Mesodermal cell (in vitro differentiated cells): ENCODE measurements around the gene MTX3. TPM values are rescaled to one million over a fixed set of nuclear protein-coding genes. Genes with fewer than 3 reads are reported as not detected.

Experiments
- H3K27ac ChIP-seq: 2 replicates; pipeline ENCODE4 v1.7.0; 2013; ENCODE audit warnings: mild to moderate bottlenecking, low read depth, low read length, moderate library complexity; ENCODE audit not compliant: severe bottlenecking
- H3K36me3 ChIP-seq: 2 replicates; pipeline ENCODE4 v1.7.1; 2013; ENCODE audit warnings: mild to moderate bottlenecking, low read length, moderate library complexity; ENCODE audit not compliant: control insufficient read depth, insufficient read depth
- H3K4me1 ChIP-seq: one replicate; pipeline ENCODE4 v1.7.1; 2013; ENCODE audit warnings: mild to moderate bottlenecking, low read length; ENCODE audit not compliant: insufficient read depth, control insufficient read depth, poor library complexity, severe bottlenecking
- H3K4me3 ChIP-seq: 2 replicates; pipeline ENCODE4 v1.7.0; 2013; ENCODE audit warnings: low read length, control low read depth, mild to moderate bottlenecking; ENCODE audit not compliant: insufficient read depth, poor library complexity, severe bottlenecking; ENCODE audit errors: extremely low read depth
- H3K9me3 ChIP-seq: 2 replicates; pipeline ENCODE4 v1.7.1; 2013; ENCODE audit warnings: mild to moderate bottlenecking, low read length, moderate library complexity; ENCODE audit not compliant: control insufficient read depth
- WGBS, 2 experiments: methylation state at CpG; one replicate each; pipeline ENCODE4 v1.1.5; 2013; ENCODE audit warnings: missing lambda C conversion rate in 2 of 2; ENCODE audit not compliant: insufficient coverage in 2 of 2; 5-methylcytosine and 5-hydroxymethylcytosine counted together
- polyA plus RNA-seq, 2 experiments: library from polyadenylated mRNA; stranded (reverse); fragments of 50-300 nt; gene quantifications; one replicate each; pipeline ENCODE4 v1.2.3, GENCODE V29; 2013

MTX3 gene, protein sequence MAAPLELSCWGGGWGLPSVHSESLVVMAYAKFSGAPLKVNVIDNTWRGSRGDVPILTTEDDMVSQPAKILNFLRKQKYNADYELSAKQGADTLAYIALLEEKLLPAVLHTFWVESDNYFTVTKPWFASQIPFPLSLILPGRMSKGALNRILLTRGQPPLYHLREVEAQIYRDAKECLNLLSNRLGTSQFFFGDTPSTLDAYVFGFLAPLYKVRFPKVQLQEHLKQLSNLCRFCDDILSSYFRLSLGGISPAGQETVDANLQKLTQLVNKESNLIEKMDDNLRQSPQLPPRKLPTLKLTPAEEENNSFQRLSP
- polyA plus RNA-seq (2013, experiment 1 of 2): 13.1 TPM
- polyA plus RNA-seq (2013, experiment 2 of 2): 12.5 TPM

DNA sequence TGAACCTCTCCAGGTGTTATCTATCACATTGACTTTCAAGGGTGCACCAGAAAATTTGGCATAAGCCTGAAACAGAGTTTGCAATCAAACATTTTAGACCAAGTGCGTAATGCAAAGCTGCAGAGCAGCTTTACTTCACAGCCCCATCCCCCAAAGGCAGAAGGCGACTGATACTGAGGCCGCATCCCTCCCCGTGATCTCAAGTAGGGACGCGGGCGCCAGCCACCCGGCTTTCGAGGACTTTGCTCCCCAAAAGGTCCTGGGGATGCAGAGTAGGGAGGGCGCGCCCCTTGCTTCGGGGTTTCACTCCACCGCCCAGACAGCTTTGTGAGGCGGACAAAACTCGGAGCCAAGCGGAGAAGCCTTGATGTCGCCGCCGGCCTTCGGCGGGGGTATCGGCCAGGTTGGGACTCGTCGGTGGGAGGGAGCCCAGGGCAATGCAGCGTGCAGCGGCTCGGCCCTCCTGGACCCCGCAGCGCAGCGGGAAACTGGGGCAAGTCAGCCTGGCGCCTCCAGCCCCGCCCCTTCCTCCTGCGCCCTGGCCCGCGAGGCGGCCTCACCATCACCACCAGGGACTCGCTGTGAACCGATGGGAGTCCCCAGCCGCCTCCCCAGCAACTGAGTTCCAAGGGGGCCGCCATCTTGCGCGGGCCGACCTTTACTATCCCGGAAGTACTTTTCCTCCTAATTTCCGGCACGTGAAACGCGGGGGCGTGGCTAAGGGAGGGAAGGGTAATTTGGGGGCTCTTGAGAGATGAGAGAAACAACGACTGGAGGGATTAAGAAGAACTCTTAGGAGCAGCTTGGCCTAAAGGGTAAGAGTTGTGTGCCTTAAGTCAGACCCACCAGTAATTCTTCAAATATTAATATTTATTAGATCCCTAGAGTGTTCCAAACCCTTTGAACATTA, at the start of gene MTX3:
Gene MTX3, minus strand, starts transcription at position 665 of the 910 bp plus-strand sequence. Its CDS starts 24 bp downstream, at position 641.
- H3K4me1 ChIP-seq: no peaks in the 10 kb centered on the region
- H3K4me3 ChIP-seq: peak within 1 kb of the TSS; percentile 91
- 1 to 2% methylated on average over 18 to 40 of the region's 50 CpGs for WGBS, 2 experiments
- H3K9me3 ChIP-seq: no peaks in the 10 kb centered on the region
- peak within 1 kb of the TSS; percentile 83 for H3K27ac ChIP-seq
- peaks cover 24% of the 10 kb centered on the region for H3K36me3 ChIP-seq

DNA sequence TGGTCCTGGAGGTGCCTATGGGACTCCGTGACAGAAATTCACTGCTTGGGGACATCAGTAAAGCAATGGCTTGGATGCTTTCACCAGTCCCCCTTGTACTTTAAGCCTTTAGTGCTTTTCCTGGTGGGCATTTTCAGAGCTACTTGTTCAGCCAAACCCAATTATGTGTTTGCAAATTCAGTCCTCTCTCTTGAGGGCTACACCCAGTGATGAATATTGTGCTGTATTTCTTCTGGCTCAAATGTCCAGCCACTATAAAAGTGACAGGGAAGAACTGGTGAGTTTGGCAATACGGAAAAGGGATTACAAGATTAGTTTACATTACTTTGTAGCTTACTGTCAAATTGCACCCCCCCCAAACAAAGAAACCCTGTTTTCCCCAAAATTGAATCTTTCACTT, 48.6 kb upstream of the MTX3 start:
- 54 to 70% methylated on average over 1 of the region's 2 CpGs for whole genome bisulfite sequencing, 2 experiments
- Histone ChIP-seq H3K4me3 (no peak overlapping the region), H3K4me1 (no peaks in the 10 kb centered on the region), H3K9me3 (no peaks in the 10 kb centered on the region), H3K36me3 (no peaks in the 10 kb centered on the region), H3K27ac (no peak overlapping the region)

DNA sequence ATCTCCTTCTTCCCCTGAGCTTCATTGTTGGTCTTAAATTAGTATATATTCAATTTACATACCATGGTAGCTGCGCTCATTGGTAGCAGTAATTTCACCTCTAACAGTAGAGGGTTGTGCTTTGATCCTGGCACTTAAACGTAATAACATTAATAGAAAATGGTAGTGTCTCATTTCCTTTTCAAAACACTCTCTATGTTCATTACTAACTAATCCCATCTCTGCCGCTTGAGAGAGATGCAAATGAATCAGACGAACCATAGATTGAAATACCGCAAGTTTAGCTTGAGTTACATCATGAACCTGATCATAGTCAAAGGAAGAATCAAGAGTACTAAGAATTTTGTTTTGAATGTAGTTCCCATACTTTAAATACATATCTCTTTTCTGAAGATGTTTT, 46.3 kb upstream of the MTX3 start:
- Histone ChIP-seq H3K9me3 (no peaks in the 10 kb centered on the region), H3K4me3 (no peak overlapping the region), H3K36me3 (no peaks in the 10 kb centered on the region), H3K27ac (no peak overlapping the region), H3K4me1 (no peaks in the 10 kb centered on the region)
- 80 to 100% methylated on average over 1 to 2 of the region's 5 CpGs for WGBS, 2 experiments

DNA sequence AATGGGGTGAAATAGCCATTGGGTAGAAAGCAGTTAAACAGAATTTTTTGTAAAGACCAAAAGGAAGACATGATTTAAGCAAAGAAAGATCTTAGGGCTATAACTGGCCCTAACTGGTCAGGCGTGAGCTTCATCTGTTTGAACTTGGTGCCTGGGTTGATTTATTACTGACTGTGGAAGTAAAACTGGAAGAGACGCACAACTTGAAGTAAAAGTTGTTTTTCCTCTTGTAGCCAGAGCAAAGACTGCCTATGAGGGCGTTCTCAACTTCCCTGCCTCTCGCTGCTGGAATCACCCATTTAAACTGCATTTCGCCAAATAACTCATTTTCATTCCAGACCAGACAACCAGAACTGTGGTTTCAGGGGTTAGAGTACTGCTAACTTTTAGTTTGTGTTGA, 45.6 kb upstream of the MTX3 start:
- H3K9me3 ChIP-seq: no peaks in the 10 kb centered on the region
- 100% methylated on average over 2 of the region's 5 CpGs for WGBS, 2 experiments
- no peaks in the 10 kb centered on the region for H3K36me3 ChIP-seq
- no peak overlapping the region for H3K27ac ChIP-seq
- no peak overlapping the region for H3K4me3 ChIP-seq
- no peaks in the 10 kb centered on the region for H3K4me1 ChIP-seq

DNA sequence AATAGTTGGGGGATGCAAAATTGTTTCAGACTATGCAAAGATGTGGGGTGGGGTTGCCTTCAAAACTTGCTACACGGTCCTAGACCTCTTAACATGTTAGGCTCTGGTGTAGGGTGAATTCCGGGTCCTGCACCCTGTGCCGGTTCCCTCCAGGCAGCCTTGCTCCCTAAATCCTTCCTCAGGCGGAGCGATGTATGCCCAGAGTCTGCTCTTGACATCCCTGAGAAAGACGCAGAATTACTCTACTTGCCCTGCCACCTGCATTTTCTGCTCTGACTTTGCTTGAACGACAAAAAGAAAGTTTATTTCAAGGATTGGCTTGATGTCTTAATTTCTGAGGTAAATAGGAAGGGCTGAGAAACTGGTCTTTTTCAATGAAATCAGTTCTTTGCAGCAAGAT, 44.8 kb upstream of the MTX3 start:
- no peaks in the 10 kb centered on the region for H3K36me3 ChIP-seq
- WGBS, 2 experiments: 77 to 92% methylated on average over 5 to 7 of the region's 7 CpGs
- no peak overlapping the region for H3K4me3 ChIP-seq
- H3K9me3 ChIP-seq: no peaks in the 10 kb centered on the region
- no peaks in the 10 kb centered on the region for H3K4me1 ChIP-seq
- H3K27ac ChIP-seq: no peak overlapping the region

DNA sequence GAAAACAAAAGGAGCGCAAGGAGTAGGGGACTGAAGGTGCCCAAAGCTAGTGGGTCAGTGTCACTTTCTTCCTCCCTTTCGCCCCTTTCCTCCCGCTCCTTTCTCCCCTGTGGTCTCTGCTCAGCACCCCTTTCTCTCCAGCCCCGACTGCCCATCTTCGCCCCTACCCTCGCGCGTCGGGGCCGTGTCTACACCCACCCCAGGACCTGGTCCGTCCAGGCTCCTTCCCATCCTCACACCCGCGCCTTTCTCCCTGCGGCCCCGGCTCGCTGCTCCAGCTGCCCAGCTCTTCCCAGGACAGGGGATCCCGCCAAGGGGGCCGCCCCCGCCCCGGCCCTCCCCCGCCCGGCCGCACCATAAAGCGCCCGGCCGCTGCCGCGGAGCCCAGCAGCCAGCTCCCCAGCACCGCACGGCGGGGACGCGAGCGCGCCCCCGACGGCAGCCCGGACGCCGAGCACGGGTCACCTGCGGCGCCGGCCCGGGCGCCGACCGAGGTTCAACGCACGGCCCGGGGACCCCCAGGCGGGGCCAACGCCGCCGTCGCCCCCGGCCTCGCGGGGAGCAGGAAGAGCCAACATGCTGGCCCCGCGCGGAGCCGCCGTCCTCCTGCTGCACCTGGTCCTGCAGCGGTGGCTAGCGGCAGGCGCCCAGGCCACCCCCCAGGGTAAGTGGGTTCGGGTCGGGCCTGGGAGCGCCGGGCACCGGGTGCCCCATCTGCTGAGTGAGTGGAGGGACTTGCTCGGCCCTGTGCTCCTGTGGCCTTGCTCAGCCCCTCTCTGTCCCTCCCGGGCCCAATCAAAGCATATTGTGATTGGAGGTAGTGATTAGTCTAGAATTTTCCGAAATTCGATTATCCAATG, 44.1 kb upstream of the MTX3 start, which contains the start of gene THBS4:
Gene THBS4, plus strand, starts transcription at position 387 of the 860 bp plus-strand sequence. Its CDS starts 190 bp downstream, at position 577.
- no peaks in the 10 kb centered on the region for H3K9me3 ChIP-seq
- peak within 1 kb of the TSS; percentile 18 for H3K4me3 ChIP-seq
- H3K4me1 ChIP-seq: no peaks in the 10 kb centered on the region
- H3K36me3 ChIP-seq: no peaks in the 10 kb centered on the region
- H3K27ac ChIP-seq: no peak within 1 kb of the TSS
- 1 to 5% methylated on average over 37 to 63 of the region's 76 CpGs for WGBS, 2 experiments

DNA sequence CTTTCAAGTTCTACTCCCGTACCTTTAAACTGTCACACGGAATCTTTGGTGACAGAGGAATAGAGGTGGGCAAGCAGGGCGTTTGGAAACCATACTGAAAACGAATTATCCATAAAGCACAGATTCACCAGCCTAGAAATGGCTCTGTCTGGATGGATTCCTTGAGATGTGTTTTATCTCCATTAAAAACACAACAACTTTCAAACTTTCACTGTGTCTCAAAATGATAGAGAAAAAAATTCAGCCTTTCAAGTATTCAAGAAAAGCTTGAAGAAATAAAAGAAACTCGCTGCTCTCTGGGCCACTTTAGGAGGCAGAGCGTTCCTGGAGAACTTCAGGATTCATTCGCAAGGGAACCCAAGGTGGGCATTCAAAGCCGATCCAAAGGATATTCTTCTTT, 43.5 kb upstream of the MTX3 start:
- H3K4me3 ChIP-seq: peak overlapping the region; percentile 18
- 32 to 40% methylated on average over 5 of the region's 8 CpGs for WGBS, 2 experiments
- no peak overlapping the region for H3K27ac ChIP-seq
- H3K4me1 ChIP-seq: no peaks in the 10 kb centered on the region
- H3K36me3 ChIP-seq: no peaks in the 10 kb centered on the region
- H3K9me3 ChIP-seq: no peaks in the 10 kb centered on the region

DNA sequence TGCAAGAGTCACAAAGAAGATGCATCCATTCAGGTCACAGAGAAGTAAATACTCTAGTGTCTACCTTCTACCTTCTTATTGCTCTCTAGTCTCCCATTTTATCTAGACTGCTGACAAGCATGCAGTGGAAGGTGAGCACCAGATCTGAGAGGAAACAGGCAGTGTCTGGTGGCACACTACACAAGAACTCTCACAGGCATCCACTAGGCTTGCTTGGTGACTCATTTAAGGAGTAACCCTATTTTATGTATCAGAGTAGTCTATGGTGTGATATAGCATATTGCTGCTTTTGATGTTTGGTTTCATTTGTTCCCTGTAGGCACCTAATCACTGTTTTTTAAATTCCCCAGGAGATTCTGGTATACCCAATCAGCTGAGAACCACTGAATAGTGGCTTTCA, 42.5 kb upstream of the MTX3 start:
- no peak overlapping the region for H3K27ac ChIP-seq
- H3K9me3 ChIP-seq: no peaks in the 10 kb centered on the region
- no peaks in the 10 kb centered on the region for H3K36me3 ChIP-seq
- H3K4me3 ChIP-seq: no peak overlapping the region
- no peaks in the 10 kb centered on the region for H3K4me1 ChIP-seq

DNA sequence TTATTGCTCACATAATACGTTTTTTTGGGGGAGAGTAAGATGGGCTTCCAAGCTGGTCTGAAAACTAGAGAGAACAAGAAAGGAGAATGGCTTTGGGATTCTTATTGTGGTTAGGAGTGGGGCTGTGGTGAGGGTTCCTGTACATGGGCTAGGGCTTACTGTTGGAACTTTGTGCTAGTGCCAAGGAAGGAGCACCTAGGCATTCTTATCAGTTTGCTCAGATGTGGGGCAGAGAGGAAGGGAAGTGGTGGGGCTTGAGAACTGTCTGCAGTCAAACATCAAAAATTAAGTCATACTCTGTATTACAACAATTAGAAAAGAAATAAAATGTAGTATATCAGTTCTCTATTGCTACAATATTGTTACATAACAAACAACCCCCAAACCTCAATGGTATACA, 40.0 kb upstream of the MTX3 start:
- H3K27ac ChIP-seq: no peak overlapping the region
- 90% methylated on average over 1 of the region's 1 CpG; no CpG with 5 or more reads in 1 of the 2 experiments for WGBS, 2 experiments
- H3K9me3 ChIP-seq: no peaks in the 10 kb centered on the region
- H3K4me3 ChIP-seq: no peak overlapping the region
- H3K36me3 ChIP-seq: no peaks in the 10 kb centered on the region
- no peaks in the 10 kb centered on the region for H3K4me1 ChIP-seq

DNA sequence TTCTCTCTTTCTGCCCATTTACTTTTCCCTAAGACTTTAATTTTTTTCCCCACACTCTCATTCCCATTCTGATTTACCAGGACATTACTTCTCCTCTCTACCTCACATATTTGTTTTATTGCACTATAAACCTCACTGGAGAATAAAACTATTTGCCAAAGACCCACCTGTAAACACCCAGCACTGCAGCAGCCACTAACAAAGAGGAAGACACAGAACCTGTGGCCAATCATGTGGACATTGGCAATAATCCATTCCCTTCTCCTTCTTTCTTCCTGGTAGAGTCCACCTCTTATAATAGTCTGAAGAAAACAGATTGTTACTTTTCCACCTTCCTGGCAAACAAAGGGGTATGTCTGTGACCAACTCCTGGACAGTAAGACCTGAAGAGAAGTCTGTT, 35.8 kb upstream of the MTX3 start:
- Histone ChIP-seq H3K4me1 (no peaks in the 10 kb centered on the region), H3K36me3 (no peaks in the 10 kb centered on the region), H3K4me3 (no peak overlapping the region), H3K27ac (no peak overlapping the region), H3K9me3 (no peaks in the 10 kb centered on the region)
